SK-N-DZ (cell line): ENCODE data around the gene AGO1.
"Not testable (repeated sequence)": the region's sequence is repeated elsewhere in the genome, so short reads cannot be mapped to it uniquely, and the experiment has no call there.

Source experiments
- DNase-seq: peaks from one replicate; pipeline ENCODE4 v3.0.0-alpha.2; 2015; ENCODE audit warnings: low spot score

Gene AGO1

GRCh38 chr1:35972631-35973030 lies 89.6 kb downstream of the AGO1 start:
- not testable (repeated sequence) for DNase-seq

- DNase-seq = no peak
These were observed 97.1 kb downstream of the AGO1 start for GRCh38 chr1:35980090-35980489.
